CD4-positive, alpha-beta T cell treated with Interleukin-6 at 100 ng/mL for 8 hours (primary cell): ENCODE data around the gene THSD4.
"Not testable (repeated sequence)": the region's sequence is repeated elsewhere in the genome, so short reads cannot be mapped to it uniquely, and the experiment has no call there.

Experiments
- DNase-seq: peaks from one replicate; pipeline ENCODE4 v3.0.0-alpha.2; 2020; ENCODE audit warnings: mixed read lengths, low spot score

The THSD4 gene

DNA sequence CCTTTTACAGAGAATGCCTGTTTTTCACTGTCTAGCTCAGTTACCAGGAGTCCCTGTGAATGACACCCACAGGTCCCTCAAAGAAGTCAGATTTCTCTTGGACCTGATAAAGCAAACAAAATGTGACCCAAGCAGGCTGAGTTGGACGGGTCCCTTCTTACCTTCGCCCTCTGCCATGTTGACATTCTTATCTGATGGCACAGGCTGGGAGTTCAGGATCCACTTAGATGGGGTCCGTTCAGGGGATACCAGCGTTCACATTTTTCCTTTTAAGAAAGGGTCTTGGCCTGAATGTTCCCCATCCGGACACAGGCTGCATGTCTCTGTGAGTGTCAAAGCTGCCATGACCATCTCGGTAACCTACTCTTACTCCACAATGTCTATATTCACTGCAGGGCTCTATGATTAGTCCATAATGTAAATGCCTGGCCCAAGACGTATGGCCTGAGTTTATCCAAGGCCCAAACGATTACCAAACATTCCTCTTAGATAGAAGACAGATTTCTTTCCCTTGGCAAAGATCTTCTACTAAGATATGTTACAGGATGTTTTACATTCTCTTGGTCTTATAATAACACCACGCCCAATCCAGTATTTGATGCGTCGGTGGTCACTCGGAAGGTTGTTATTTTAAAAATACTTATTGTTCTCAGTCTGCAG, 179.1 kb downstream of the THSD4 start:
- DNase-seq = no peak

DNA sequence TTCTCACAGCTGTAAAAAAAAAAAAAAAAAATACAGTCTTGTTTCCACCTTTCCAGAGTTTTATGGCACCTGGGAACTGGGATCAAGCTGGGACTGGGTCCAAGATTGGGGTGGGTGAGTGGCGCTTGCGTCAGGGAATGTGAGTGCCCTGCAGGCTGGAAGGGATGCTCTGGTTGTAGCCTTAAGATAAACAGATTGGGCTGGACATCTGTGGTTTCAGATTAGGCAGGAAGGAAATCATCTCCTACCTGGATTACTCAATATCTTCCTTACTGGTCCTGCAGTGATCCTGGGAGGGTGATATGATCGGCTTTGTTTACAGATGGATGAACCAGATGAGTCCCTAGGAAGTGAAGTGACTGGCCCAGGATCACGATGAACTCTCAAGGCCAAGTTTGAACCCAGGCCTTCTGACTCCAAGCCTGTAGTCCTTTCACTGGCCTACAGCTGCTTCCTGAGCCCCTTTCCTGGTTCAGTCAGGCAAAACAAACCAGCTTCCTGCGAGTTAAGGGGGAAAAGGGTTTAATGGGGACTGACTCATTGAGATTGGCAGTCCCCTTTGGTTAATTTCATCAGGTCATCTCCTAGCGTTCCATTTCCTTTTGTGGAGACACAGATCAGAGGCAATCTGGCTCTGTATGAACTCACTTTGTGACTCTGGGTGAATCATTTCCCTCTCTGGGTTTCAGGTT, 179.8 kb downstream of the THSD4 start:
- DNase-seq = no peak

DNA sequence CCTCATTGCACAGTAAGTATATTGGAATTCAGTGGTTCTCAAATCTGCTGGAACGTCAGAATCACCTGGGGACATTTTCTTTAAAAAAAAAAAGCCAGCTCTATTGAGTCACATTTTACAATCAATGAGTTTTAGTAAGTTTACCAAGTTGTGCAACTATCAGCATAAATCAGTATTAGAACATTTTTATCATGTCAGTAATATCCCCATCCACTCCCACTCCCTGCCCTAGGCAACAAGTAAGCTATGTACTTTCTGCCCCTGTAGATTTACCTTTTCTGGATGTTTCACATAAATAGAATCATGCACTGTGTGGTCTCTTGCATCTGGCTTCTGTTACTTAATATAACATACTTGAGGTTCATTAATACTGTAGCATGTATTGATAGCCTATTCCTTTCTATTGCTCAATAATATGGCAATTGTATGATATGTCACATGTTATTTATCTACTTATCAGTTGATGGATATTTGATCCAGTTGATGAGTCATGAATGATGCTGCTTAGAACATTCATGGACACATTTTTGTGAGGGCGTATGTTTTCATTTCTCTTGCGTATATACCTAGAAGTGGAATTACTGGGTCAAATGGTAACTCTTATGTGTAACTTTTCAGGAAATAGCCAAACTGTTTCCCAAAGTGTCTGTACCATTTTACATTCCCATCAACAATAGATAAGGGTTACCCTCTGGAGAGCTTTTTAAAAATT, 180.5 kb downstream of the THSD4 start:
- DNase-seq = no peak

DNA sequence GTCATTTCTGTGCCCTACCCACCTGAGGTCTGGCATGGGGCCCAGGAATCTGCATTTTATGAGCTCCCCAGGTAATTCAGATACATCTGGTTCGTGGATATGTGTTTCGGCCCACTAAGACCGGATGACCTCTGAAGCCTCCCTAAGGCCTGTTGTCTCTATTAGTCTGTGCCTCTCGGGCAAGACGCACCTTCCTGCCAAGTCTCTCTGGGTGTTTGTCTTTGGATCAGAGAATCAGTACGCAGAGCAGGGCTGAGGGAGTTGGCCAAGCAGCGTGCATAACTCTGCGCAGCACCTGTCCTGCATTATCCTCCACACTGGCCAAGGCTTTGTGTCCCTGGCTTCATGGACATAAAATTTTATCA, 181.0 kb downstream of the THSD4 start:
- no peak for DNase-seq

DNA sequence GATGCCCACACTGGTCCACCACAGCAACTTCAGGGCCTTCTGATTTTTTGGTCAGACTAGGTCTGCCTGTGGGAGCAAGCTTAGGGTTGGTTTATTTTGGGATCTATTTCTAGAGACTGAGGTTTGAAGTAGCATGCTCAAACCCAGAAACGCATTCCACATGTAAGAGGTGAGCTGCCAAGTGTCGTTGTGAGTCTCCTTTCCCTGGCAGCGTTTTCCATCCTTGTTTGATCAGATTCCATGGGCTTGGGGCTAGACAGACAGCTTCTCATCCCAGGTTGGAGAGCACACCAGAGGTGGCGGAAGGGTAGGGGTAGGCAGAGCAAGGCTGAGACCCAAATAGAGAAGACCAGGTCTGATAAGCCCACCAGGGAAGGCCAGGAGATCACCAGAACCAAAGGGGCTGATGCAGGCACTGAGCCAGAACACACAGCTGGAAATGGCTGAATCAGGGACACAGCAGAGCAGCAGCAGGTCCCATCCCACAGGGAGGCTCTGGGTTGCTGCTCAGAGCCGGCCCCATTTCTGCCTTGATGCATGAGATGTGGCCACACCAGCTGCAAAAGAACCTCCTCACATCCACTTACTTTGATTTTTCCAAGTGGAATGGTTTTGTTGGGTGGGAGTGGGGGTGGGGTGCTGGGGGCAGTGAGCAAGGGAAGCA, 186.8 kb downstream of the THSD4 start:
- DNase-seq = no peak

DNA sequence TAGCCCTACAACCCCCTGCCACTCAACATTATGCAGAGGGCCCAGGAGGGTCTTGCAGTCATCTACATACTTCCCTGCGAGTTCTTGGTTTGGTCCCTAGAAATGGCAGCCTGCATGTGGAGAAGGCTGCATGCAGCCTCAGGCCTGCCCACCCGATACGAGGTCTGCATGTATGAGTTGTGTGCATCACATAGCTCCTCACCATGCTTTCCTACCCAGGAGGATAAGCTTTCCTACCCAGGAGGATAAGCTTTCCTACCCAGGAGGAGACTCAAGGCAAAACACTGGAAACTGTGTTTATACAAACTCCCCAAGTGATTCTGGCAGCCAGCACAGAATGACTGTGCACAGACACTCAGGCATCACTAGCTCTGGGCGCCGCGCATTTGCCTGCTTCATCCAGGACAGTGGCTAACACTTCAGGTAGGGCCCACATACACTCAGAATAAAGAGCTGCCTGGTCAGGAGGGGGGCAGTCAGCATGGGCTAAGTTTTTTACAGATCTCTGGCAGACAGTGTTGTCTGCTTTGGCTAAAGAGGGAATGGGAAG, 187.7 kb downstream of the THSD4 start:
- DNase-seq = no peak

DNA sequence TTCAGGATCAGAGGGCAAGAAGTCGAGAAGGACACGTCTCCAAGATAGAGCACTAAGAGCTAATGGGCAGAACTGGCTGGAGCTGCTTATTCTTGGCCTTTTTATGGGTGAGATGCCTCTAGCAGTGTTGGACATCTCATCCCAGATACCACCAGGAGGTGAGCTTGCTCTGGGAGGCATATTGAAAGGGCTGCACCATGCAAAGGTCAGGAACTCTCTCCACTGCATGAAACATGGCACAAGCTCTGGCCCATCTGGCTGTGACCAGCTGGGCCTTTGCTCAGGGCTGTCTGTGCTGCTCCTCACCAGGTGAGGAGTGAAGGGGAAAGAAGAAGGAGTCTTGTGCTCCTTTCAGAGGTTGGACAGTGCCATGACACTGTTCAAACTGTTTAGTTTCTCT, 188.7 kb downstream of the THSD4 start:
- no peak for DNase-seq

DNA sequence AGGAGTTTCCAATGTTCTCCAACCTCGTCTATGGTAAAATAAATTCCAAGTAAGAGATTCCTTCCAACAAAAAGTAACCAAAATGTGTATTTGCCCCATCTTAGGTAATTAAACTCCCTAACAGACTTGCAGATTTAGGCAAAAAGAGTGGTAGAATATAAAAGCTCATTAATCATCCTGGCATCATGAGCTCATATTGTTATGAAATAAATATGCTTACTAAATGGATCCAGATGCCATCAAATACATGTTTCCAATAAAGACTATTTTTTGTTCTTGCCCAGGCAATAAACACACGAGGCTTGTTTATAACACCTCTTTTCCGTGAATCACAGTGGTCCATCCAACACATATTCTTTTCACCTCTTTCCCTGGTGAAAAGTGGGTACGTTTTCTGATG, 189.4 kb downstream of the THSD4 start:
- DNase-seq = no peak

DNA sequence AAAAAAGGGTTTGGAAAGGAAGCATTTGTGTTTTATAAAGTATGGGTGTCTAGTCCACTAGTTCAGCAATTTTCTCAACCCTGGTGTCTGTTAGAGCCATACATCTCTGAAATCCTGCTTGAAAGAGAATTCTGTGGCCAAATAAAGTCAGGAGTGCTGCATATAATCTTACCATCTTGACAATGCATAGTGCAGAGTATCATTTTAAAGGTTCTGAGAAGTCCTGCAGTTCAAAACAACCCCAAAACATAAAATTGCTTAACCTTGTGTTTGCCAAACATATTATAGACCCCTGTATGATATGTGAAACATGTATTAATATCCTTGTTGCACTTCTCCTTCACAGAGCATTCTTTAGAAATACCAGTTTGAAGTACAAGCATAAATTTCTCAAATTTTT, 191.3 kb downstream of the THSD4 start:
- no peak for DNase-seq

DNA sequence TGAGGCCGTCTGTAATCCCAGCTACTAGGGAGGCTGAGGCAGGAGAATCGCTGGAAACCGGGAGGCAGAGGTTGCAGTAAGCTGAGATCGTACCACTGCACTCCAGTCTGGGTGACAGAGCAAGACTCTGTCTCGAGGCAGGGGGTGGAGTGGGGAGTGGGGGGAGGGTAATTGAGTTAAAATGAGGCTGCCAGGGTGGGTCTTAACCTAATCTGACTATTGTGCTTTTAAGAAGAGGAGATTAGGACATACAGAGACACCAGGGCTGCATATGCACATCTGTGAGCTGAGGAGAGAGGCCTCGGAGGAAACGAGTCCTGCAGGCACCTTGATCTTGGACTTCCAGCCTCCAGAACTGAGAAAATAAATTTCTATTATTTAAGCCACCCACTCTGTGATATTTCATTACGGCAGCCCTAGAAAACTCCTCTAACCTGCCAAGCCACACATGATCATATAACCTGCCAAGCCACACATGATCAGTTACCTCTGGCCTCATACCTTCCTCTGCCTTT, 197.0 kb downstream of the THSD4 start:
- DNase-seq = no peak

DNA sequence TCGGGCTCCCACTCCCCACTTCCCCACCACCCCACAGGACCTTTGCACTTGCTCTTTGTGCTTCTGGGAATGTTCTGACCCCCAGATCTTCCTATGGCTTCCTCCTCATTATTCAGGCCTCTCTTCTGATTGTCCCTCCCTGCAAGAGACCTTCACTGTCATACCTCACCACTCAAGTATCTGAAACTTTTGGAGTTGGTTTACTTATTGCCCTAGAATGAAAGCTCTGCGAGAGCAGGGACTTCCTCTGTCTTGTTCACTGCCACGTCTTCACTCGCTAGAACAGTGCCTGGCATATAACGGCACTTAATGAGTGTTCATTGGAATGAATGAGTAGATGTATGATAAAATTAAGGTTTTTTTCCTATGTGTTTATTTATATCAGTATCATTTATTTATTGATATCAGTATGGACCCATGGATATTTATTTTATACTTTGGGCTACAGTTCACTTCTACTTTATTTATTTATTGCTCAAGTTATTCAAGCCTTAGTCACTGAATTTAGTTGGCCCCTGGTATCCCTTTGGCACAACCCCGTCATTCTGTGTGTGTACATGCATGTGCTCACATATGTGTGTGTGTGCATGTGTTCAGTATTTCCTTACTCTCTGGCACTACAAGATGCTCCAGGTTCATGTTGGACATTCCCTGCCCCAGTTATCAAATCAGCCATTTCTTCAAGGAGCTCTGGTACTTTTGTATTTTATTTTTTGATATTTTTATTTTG, 197.6 kb downstream of the THSD4 start:
- DNase-seq = no peak

DNA sequence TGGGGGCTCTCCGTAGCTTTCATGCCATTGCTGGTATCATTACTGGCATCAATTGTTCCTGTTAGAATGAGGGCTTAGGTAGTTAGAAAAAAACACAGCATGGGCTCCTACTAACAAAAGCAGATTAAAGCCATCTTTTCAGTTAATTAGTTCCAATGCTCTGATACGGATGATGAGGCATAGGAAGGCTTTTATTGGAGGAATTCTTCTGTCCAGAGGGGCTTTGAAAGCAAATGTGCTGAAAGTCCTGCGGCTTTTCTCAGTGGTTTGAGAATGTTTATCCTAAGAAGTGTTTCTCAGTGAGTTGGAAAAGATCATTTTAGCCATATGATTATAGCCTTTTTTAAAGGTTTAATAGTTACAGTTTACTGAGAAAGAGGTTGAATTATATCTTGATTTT, 198.5 kb downstream of the THSD4 start:
- DNase-seq = no peak

DNA sequence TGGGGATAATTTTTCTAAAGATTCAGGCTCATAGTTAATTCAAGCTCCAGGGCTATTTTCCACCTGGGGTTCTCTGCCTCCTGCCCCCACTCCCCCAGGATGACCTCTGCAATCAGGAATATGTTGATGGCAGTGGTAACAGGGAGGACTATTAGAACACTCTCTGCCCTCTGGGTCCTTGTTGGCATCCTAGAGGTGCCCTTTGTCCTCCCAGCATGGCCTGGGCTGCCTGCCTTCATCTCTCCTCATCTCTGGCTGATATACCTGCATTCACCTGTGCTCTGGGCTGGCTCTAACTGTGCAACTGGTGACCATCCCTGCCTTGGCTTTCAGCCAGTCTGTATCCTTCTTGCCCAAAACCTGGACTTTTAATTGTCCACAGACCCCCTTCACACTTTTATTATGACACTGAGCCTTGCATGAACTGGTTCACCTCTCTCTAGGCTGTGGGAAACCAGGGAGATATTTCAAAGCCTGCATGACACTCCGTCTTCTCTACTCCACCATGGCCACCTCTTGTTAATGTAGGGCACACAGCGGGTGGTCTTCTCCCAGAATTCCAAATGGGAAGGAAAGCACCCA, 199.8 kb downstream of the THSD4 start:
- DNase-seq = no peak

DNA sequence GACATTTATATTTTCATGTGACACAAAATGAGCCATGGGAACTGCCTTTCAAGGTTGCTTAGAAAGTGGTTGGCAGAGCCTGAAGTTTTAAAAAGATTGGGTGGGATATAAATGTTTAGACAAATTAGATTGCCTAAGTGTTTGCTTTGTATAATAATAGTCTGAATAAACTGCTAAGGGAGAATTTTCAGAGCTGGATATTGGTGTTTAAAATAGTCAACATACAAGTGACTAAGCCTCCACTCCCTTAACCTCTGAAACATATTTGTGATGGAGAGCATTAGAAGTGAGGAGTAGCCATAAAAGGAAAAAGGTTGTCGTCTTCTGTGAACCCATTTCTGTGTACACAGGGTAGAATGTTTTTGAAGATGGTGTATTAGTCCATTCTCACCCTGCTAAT, 201.6 kb downstream of the THSD4 start:
- DNase-seq = no peak

DNA sequence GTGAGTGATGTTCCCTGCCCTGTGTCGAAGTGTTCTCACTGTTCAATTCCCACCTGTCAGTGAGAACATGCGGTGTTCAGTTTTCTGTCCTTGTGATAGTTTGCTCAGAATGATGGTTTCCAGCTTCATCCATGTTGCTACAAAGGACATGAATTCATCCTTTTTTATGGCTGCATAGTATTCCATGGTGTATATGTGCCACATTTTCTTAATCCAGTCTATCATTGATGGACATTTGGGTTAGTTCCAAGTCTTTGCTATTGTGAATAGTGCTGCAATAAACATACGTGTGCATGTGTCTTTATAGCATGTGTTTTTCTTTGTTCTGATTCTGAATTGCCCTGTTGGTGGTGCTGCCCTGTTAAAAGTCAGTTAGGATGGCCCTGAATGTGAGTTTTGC, 204.2 kb downstream of the THSD4 start:
- not testable (repeated sequence) for DNase-seq

DNA sequence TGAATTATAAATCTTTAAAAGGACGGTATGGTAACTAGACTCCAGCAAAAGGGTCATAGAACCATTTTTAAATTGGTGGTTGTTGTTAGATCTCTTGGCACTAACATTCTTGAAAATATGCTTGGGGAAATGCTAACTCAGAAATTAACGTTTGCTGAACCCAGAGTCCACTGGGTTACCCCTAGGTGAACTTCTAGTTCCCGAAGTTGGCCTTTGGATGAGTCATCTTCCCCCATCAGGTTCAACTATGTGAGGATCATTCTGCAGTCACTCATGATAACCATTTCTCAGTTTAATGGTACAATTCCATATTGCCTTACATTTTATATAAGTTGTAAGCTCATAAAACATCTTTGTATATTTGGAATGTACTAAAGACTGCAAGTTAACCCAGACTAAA, 204.7 kb downstream of the THSD4 start:
- no peak for DNase-seq

DNA sequence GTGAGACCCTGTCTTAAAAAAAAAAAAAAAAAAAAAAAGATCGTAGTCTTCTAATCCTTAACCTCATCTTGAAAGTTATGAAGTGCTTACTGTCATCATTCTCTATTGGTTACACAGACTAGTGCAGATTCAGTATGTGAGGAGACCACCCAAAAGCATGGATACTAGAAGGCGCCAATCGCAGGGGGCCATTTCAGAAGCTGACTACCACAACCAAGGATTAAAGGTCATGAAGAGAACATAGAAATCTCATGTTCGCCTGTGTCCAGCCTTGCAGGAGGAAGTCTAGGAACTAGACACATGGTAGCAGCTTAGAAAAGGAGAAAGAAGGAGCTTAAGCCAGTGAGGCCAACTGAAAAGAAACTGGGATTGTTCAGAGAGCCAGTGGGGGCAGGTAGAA, 207.8 kb downstream of the THSD4 start:
- no peak for DNase-seq

DNA sequence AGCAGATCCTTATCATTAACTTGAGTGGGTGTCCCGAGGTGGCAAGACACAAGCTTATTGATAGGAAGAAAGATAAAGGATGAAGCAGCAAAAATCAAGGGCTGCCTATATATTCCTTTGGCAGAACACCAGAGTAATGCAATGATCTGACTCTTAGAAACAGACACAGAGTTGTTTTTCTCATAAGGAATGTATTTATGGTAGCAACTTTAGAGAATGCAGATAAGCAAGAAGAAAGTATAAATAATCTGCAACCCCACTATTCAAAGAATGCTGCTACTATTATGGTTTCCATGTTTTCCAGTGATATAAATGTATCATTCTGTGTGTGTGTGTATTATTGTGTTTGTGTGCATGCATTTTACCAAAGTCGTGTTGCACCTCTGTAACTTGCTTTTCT, 208.3 kb downstream of the THSD4 start:
- no peak for DNase-seq

DNA sequence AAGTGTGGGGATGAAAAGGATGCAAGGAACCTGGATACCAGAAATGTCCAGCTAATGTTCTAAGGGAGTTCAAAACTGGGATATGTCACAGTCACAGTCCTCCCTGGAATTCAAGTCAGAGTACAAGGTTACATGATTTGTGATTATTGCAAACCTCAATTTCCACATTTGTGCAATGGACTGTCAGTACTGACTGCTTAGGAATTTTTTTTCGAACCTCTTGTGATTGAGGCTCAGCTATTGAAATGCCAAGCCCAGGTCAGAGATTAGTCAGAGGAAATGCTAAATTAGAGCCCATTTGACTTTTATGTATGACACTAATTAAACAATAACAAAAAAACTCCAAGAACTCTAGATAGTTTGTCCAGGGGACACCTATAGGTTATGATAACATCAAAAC, 210.2 kb downstream of the THSD4 start:
- DNase-seq = no peak

DNA sequence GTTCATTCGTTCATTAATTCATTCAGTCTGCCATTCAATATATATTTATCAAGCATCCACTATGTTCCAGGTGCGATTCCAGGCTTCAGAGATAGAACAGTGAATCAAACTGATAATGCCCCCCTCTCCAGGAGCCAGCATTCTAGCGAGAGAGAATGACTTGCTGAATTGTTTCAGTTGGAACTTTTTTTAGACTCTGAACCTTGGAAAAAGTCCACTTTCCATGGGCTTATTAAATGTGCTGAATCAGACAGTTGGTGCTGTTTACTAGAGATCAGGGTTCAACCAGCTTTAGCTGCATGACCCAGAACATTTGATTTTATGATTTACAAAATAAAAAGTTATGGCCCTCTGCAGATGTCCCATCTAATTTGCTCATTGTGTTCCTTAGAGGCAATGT, 213.2 kb downstream of the THSD4 start:
- no peak for DNase-seq

DNA sequence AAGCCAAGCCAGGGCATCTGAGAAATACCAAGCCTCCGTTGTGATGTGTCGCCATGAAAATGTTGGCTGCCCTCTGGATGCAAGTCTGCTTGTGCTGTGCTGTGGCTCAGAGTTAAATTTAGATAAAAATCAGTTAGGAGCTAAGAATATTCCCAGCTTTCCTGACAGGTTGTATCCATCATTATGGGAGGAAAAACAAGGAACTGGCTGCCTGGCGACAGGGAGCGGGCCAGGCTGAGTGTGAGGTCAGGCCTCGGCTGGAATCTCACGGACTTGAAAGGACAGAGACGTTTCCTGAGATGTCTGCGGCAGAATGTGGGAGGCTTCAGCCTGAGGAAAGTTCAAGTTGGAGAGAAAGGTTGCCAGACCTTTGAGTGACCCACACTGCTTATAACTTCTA, 213.8 kb downstream of the THSD4 start:
- no peak for DNase-seq
